A673 (cell line): ENCODE results near the gene CCL25.

Experiments
- CTCF ChIP-seq: fragments of 300-800, 200-600 bp; sonication (generic); conservative IDR thresholded peaks from 2 replicates; pipeline ENCODE4 v1.5.1; 2017; ENCODE audit warnings: low read depth, mild to moderate bottlenecking, antibody characterized with exemption, low read length, moderate library complexity, mixed read lengths
- EZH2 ChIP-seq: fragments of 200-600 bp; sonication (generic); IDR thresholded peaks from 2 replicates; pipeline ENCODE4 v1.6.1; 2017; ENCODE audit warnings: borderline replicate concordance, low read depth, mild to moderate bottlenecking, mixed read lengths, antibody characterized with exemption, low read length; ENCODE audit not compliant: poor library complexity, severe bottlenecking

GRCh38 chr19:8075158-8076074 is 22.9 kb downstream of the CCL25 start:
- TF ChIP-seq EZH2: no peak
- TF ChIP-seq CTCF: no peak
